Esophagus squamous epithelium (tissue), 5 donors: Measurements from ENCODE around the gene DYNC1I1. TPM values are rescaled to one million over a fixed set of nuclear protein-coding genes. Genes with fewer than 3 reads are reported as not detected.
"Not testable (repeated sequence)": the region's sequence is repeated elsewhere in the genome, so short reads cannot be mapped to it uniquely, and the experiment has no call there.

Source experiments
- DNase-seq: peaks from one replicate; lab custom pipeline; 2025; lab: John Stamatoyannopoulos, UW
- H3K27ac ChIP-seq, 4 donors: fragments of 200-600 bp; sonication (generic); one replicate each; pipeline ENCODE4 v1.5.1; 2016 to 2019; ENCODE audit warnings: mild to moderate bottlenecking in 1 of 4
- H3K27me3 ChIP-seq, 4 donors: fragments of 200-600 bp; sonication (generic); 1 replicate in 3 of 4; 2 replicates in 1 of 4; pipeline versions ENCODE4 v1.5.1 to v1.6.0; 2017 to 2021; ENCODE audit warnings: antibody characterized with exemption in 1 of 4
- H3K36me3 ChIP-seq, 3 donors: fragments of 200-600 bp; sonication (generic); one replicate each; pipeline ENCODE4 v1.5.1; 2016 to 2019
- H3K4me1 ChIP-seq, 3 donors: fragments of 200-600 bp; sonication (generic); one replicate each; pipeline ENCODE4 v1.5.1; 2017 to 2019
- H3K4me3 ChIP-seq, 4 donors: fragments of 200-600 bp; sonication (generic); 1 replicate in 3 of 4; 2 replicates in 1 of 4; pipeline ENCODE4 v1.5.1; 2016 to 2019; ENCODE audit warnings: mild to moderate bottlenecking in 2 of 4, moderate library complexity in 1 of 4
- H3K9me3 ChIP-seq, 3 donors: fragments of 200-600 bp; sonication (generic); one replicate each; pipeline ENCODE4 v1.5.1; 2016 to 2019
- POLR2A ChIP-seq, 4 donors: fragments of 450-650 bp; IDR thresholded peaks; one replicate each; pipeline ENCODE4 v1.6.1; 2017; ENCODE audit warnings: antibody characterized with exemption in 4 of 4, mild to moderate bottlenecking in 4 of 4, moderate library complexity in 3 of 4
- WGBS, 2 donors: methylation state at CpG; one replicate each; pipeline ENCODE4 v1.1.5; 2018; 5-methylcytosine and 5-hydroxymethylcytosine counted together
- intact Hi-C: fragments of 100-400 bp; cut with DNase I; formaldehyde crosslinking; loops from one replicate; pipeline ENCODE4 v1.15.0; 2022
- total RNA-seq, 4 donors: library from RNA; depleted of rRNA; stranded (reverse); fragments of >200 nt; gene quantifications; one replicate each; pipeline ENCODE4 v1.1.0, GENCODE V29; 2016
- TF ChIP-seq, protein P1 (sequence below), 6 experiments: fragments of 450-650 bp in 4 of 6; fragments of 200-600 bp in 2 of 6; sonication (generic) in 2 of 6; IDR thresholded peaks; one replicate each; pipeline ENCODE4 v1.5.1; 2016 to 2019; ENCODE audit warnings: antibody characterized with exemption in 6 of 6, mild to moderate bottlenecking in 4 of 6, moderate library complexity in 4 of 6
- donor health status: DM: yes; HTN: yes; CAD: no.

DYNC1I1 gene
- total RNA-seq, 4 donors from 2014 or later, result 2.0 to 8.0 (median 2.4) TPM

- intact Hi-C loops, result no loop called here
- Histone ChIP-seq H3K4me1 (no peaks in the 10 kb centered on the region), H3K27ac (no peak overlapping the region), H3K36me3 (no peaks in the 10 kb centered on the region), H3K27me3 (no peaks in the 10 kb centered on the region), H3K9me3 (no peaks in the 10 kb centered on the region), H3K4me3 (no peak overlapping the region)
- TF ChIP-seq, protein P1, sequence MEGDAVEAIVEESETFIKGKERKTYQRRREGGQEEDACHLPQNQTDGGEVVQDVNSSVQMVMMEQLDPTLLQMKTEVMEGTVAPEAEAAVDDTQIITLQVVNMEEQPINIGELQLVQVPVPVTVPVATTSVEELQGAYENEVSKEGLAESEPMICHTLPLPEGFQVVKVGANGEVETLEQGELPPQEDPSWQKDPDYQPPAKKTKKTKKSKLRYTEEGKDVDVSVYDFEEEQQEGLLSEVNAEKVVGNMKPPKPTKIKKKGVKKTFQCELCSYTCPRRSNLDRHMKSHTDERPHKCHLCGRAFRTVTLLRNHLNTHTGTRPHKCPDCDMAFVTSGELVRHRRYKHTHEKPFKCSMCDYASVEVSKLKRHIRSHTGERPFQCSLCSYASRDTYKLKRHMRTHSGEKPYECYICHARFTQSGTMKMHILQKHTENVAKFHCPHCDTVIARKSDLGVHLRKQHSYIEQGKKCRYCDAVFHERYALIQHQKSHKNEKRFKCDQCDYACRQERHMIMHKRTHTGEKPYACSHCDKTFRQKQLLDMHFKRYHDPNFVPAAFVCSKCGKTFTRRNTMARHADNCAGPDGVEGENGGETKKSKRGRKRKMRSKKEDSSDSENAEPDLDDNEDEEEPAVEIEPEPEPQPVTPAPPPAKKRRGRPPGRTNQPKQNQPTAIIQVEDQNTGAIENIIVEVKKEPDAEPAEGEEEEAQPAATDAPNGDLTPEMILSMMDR (IDR thresholded peaks at IDR 0.05), result no peak
- no peak for TF ChIP-seq POLR2A (IDR thresholded peaks at IDR 0.05)
- no peak for DNase-seq
- 54 to 57% methylated on average over 1 of the region's 1 CpG for whole genome bisulfite sequencing, 2 donors
Observed at GRCh38 chr7:95929710-95930280, 157.4 kb downstream of the DYNC1I1 start.

GRCh38 chr7:95931460-95932232 lies 159.3 kb downstream of the DYNC1I1 start:
- Histone ChIP-seq H3K4me1 (no peaks in the 10 kb centered on the region), H3K9me3 (no peaks in the 10 kb centered on the region), H3K27me3 (no peaks in the 10 kb centered on the region), H3K4me3 (no peak overlapping the region), H3K27ac (no peak overlapping the region), H3K36me3 (no peaks in the 10 kb centered on the region)
- WGBS, 2 donors, result 71 to 78% methylated on average over 6 of the region's 6 CpGs
- TF ChIP-seq POLR2A (IDR thresholded peaks at IDR 0.05), result no peak
- TF ChIP-seq, protein P1 (IDR thresholded peaks at IDR 0.05), result no peak
- no peak for DNase-seq
- intact Hi-C loops, result no loop called here

- Histone ChIP-seq H3K27me3 (no peaks in the 10 kb centered on the region), H3K4me1 (no peaks in the 10 kb centered on the region), H3K36me3 (no peaks in the 10 kb centered on the region), H3K4me3 (no peak overlapping the region), H3K9me3 (no peaks in the 10 kb centered on the region), H3K27ac (no peak overlapping the region)
- intact Hi-C loops, result no loop called here
- WGBS, 2 donors, result 44 to 53% methylated on average over 4 of the region's 4 CpGs
- no peak for DNase-seq
- TF ChIP-seq, protein P1 (IDR thresholded peaks at IDR 0.05), result no peak
- no peak for TF ChIP-seq POLR2A (IDR thresholded peaks at IDR 0.05)
Observed at GRCh38 chr7:95933618-95934017, 161.3 kb downstream of the DYNC1I1 start.

DNA sequence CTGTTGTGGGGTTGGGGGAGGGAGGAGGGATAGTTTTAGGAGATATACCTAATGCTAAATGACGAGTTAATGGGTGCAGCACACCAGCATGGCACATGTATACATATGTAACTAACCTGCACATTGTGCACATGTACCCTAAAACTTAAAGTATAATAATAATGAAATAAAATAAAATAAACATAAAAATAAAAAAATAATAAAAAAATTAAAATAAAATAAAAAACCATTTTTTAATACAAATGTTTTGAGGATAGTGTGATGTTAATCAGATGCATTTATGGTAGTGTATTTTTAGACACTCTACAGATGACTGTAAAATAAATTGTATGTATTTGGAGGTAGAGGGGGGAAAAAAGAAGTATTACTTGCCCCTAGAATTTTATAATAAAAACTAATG lies 172.5 kb downstream of the DYNC1I1 start:
- H3K9me3 ChIP-seq, H3K36me3 ChIP-seq, DNase-seq, H3K27ac ChIP-seq, H3K27me3 ChIP-seq, H3K4me3 ChIP-seq, H3K4me1 ChIP-seq, intact Hi-C loops: not testable (repeated sequence)
- WGBS, 2 donors, result 55% methylated on average over 1 of the region's 1 CpG; no CpG with 5 or more reads in 1 of the 2 donors

DNA sequence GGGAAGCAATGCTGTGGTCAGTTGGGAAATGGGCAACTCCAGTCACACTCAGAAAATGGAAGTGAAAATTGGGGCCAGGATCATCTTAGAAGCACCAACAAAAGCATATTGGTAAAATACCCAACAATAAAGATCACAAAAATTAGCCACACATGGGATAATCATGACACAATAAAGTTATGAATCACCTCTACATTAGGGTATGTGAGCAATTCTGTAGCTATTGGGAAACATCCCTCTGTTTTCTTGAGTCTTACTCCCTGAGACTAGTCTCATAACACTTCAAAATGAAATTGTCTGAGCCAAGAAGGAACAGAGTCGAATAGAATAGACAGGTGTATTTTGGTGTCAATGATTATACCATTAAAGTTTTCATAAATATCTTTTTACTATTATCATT lies 178.3 kb downstream of the DYNC1I1 start:
- Histone ChIP-seq H3K36me3 (no peaks in the 10 kb centered on the region), H3K9me3 (no peaks in the 10 kb centered on the region), H3K27ac (no peak overlapping the region), H3K4me1 (no peaks in the 10 kb centered on the region), H3K27me3 (no peaks in the 10 kb centered on the region), H3K4me3 (no peak overlapping the region)
- TF ChIP-seq POLR2A (IDR thresholded peaks at IDR 0.05), result no peak
- TF ChIP-seq, protein P1 (IDR thresholded peaks at IDR 0.05), result no peak
- WGBS, 2 donors, result 72 to 85% methylated on average over 1 of the region's 1 CpG
- intact Hi-C loops, result no loop called here
- DNase-seq, result no peak
